MM.1S (cell line): ENCODE measurements around the gene PLXNB1.
A peak's percentile ranks its signal among the peaks of the same experiment; 100 is the strongest.

Experiments
- DNase-seq: peaks from one replicate; pipeline ENCODE4 v3.0.0-alpha.2; 2015
- H2AFZ ChIP-seq: fragments of 300-600 bp; sonication (generic); 2 replicates; pipeline ENCODE4 v1.6.0; 2016; ENCODE audit warnings: antibody characterized with exemption, low read length
- H3F3A ChIP-seq: fragments of 300-600 bp; sonication (generic); 2 replicates; pipeline ENCODE4 v1.6.1; 2016; ENCODE audit warnings: mild to moderate bottlenecking, antibody characterized with exemption, low read length, moderate library complexity, mixed read lengths; ENCODE audit not compliant: insufficient read depth
- H3K27ac ChIP-seq: fragments of 300-600 bp; sonication (generic); 2 replicates; pipeline ENCODE4 v1.5.1; 2016; ENCODE audit warnings: mild to moderate bottlenecking, low read length
- H3K27me3 ChIP-seq: fragments of 300-600 bp; sonication (generic); replicated peaks from 2 replicates; pipeline ENCODE4 v1.6.0; 2016; ENCODE audit warnings: low read length; ENCODE audit not compliant: insufficient read depth
- H3K36me3 ChIP-seq: fragments of 300-600 bp; sonication (generic); replicated peaks from 2 replicates; pipeline ENCODE4 v1.6.1; 2016; ENCODE audit warnings: mild to moderate bottlenecking, low read length, mixed read lengths; ENCODE audit not compliant: insufficient read depth
- H3K4me1 ChIP-seq: fragments of 300-600 bp; sonication (generic); 2 replicates; pipeline ENCODE4 v1.6.1; 2016; ENCODE audit warnings: low read length, mixed read lengths
- H3K4me2 ChIP-seq: fragments of 300-600 bp; sonication (generic); 2 replicates; pipeline ENCODE4 v1.6.0; 2016; ENCODE audit warnings: low read depth, low read length
- H3K4me3 ChIP-seq: fragments of 300-600 bp; sonication (generic); 2 replicates; pipeline ENCODE4 v1.5.1; 2016; ENCODE audit warnings: low read length, mixed read lengths
- H3K79me2 ChIP-seq: fragments of 300-600 bp; sonication (generic); 2 replicates; pipeline ENCODE4 v1.6.1; 2016; ENCODE audit warnings: mixed run types, low read length, mixed read lengths
- H3K9ac ChIP-seq: fragments of 300-600 bp; sonication (generic); 2 replicates; pipeline ENCODE4 v1.6.1; 2016; ENCODE audit warnings: low read length, mixed read lengths
- H3K9me2 ChIP-seq: fragments of 300-600 bp; sonication (generic); replicated peaks from 2 replicates; pipeline ENCODE4 v1.6.1; 2016; ENCODE audit warnings: mild to moderate bottlenecking, low read length, mixed read lengths; ENCODE audit not compliant: insufficient read depth
- H3K9me3 ChIP-seq: fragments of 300-600 bp; sonication (generic); replicated peaks from 2 replicates; pipeline ENCODE4 v1.6.1; 2016; ENCODE audit warnings: mild to moderate bottlenecking, low read length, mixed read lengths; ENCODE audit not compliant: insufficient read depth
- H4K20me1 ChIP-seq: fragments of 300-600 bp; sonication (generic); 2 replicates; pipeline ENCODE4 v1.6.1; 2016; ENCODE audit warnings: mild to moderate bottlenecking, low read length, moderate library complexity, mixed read lengths; ENCODE audit not compliant: insufficient read depth
- CTCF ChIP-seq: fragments of 300-600 bp; sonication (generic); IDR thresholded peaks from 2 replicates; pipeline ENCODE4 v1.5.1; 2016; ENCODE audit warnings: antibody characterized with exemption, low read length, mixed read lengths
- EZH2 ChIP-seq: fragments of 300-600 bp; sonication (generic); optimal IDR thresholded peaks from 2 replicates; pipeline ENCODE3; 2017; ENCODE audit warnings: low read depth, mild to moderate bottlenecking, antibody characterized with exemption, low read length, mixed read lengths
- EZH2phosphoT487 ChIP-seq: fragments of 300-600 bp; sonication (generic); IDR thresholded peaks from 2 replicates; pipeline ENCODE4 v1.6.1; 2018; ENCODE audit warnings: antibody characterized with exemption, low read length

PLXNB1 gene

GRCh38 chr3:48388966-48389365 lies 40.9 kb downstream of the PLXNB1 start:
- no peak for DNase-seq
- no peak for TF ChIP-seq EZH2
- no peak for TF ChIP-seq CTCF
- TF ChIP-seq EZH2phosphoT487 = no peak
- no peaks in the 10 kb centered on the region for H3K9me3 ChIP-seq
- no peak overlapping the region for H2AFZ ChIP-seq
- no peak overlapping the region for H3K4me3 ChIP-seq
- no peaks in the 10 kb centered on the region for H3K27me3 ChIP-seq
- no peaks in the 10 kb centered on the region for H3K4me1 ChIP-seq
- H3K79me2 ChIP-seq = no peaks in the 10 kb centered on the region
- no peaks in the 10 kb centered on the region for H3K36me3 ChIP-seq
- no peak overlapping the region for H3K9ac ChIP-seq
- no peaks in the 10 kb centered on the region for H3K9me2 ChIP-seq
- H3K4me2 ChIP-seq = no peak overlapping the region
- no peaks in the 10 kb centered on the region for H4K20me1 ChIP-seq
- H3F3A ChIP-seq = no peaks in the 10 kb centered on the region
- no peak overlapping the region for H3K27ac ChIP-seq

- H3K9me3 ChIP-seq = no peaks in the 10 kb centered on the region
- no peak for DNase-seq
- H2AFZ ChIP-seq = no peak overlapping the region
- H3F3A ChIP-seq = no peaks in the 10 kb centered on the region
- no peaks in the 10 kb centered on the region for H4K20me1 ChIP-seq
- H3K9me2 ChIP-seq = no peaks in the 10 kb centered on the region
- H3K36me3 ChIP-seq = no peaks in the 10 kb centered on the region
- H3K79me2 ChIP-seq = no peaks in the 10 kb centered on the region
- H3K4me1 ChIP-seq = no peaks in the 10 kb centered on the region
- no peak overlapping the region for H3K4me3 ChIP-seq
- H3K9ac ChIP-seq = no peak overlapping the region
- TF ChIP-seq CTCF (no peak), EZH2phosphoT487 (no peak), EZH2 (no peak)
- H3K27ac ChIP-seq = no peak overlapping the region
- no peaks in the 10 kb centered on the region for H3K27me3 ChIP-seq
- H3K4me2 ChIP-seq = no peak overlapping the region
Observed at GRCh38 chr3:48387634-48388033, 42.3 kb downstream of the PLXNB1 start.

GRCh38 chr3:48372862-48373435 lies 56.9 kb downstream of the PLXNB1 start:
- H3K27me3 ChIP-seq = no peaks in the 10 kb centered on the region
- H3K27ac ChIP-seq = no peak overlapping the region; the same call in 1 of the 2 replicates
- no peak overlapping the region for H3K9ac ChIP-seq
- TF ChIP-seq CTCF = no peak
- no peak for TF ChIP-seq EZH2phosphoT487
- no peak for TF ChIP-seq EZH2
- 0 out of 2 replicates have a peak, but pooled peaks cover 4% of the 10 kb centered on the region for H3F3A ChIP-seq
- H3K79me2 ChIP-seq = no peaks in the 10 kb centered on the region
- no peak for DNase-seq
- peak overlapping the region; percentile 13; the same call in 1 of the 2 replicates for H3K4me3 ChIP-seq
- no peaks in the 10 kb centered on the region for H3K9me3 ChIP-seq
- no peaks in the 10 kb centered on the region for H3K36me3 ChIP-seq
- H2AFZ ChIP-seq = peak overlapping the region; percentile 51
- peaks cover 6% of the 10 kb centered on the region; the same call in 1 of the 2 replicates for H3K4me1 ChIP-seq
- no peaks in the 10 kb centered on the region for H4K20me1 ChIP-seq
- peak overlapping the region; percentile 46 for H3K4me2 ChIP-seq
- H3K9me2 ChIP-seq = no peaks in the 10 kb centered on the region
